Keratinocyte (primary cell): ENCODE data around the gene PRKAA1. TPM values are rescaled to one million over a fixed set of nuclear protein-coding genes. Genes with fewer than 3 reads are reported as not detected.
A peak's percentile ranks its signal among the peaks of the same experiment; 100 is the strongest.
"Not testable (repeated sequence)": the region's sequence is repeated elsewhere in the genome, so short reads cannot be mapped to it uniquely, and the experiment has no call there.

ENCODE experiments used
- DNase-seq: peaks from one replicate; pipeline ENCODE4 v3.0.0-alpha.2; 2011; ENCODE audit warnings: low read depth, missing footprints, low spot score
- FAIRE-seq: peaks from 2 replicates; lab custom pipeline; 2011; peaks lifted over from hg19 to GRCh38; lab: Jason Lieb, UNC
- H2AFZ ChIP-seq: 2 replicates; pipeline ENCODE4 v1.6.0; 2012; ENCODE audit warnings: low read length, control low read depth, inconsistent platforms; ENCODE audit not compliant: control insufficient read depth
- H3K27ac ChIP-seq: 2 replicates; pipeline ENCODE4 v1.5.1; 2011; ENCODE audit warnings: low read length; ENCODE audit not compliant: control insufficient read depth, insufficient read depth
- H3K27me3 ChIP-seq: 3 replicates; pipeline ENCODE4 v1.6.0; 2011; ENCODE audit warnings: low read length; ENCODE audit not compliant: control insufficient read depth, insufficient read depth; ENCODE audit errors: extremely low read depth
- H3K36me3 ChIP-seq, 2 experiments: 2 replicates in 1 of 2; 3 replicates in 1 of 2; pipeline ENCODE4 v1.5.1; 2011; ENCODE audit warnings: low read length in 2 of 2, mild to moderate bottlenecking in 1 of 2; ENCODE audit not compliant: control insufficient read depth in 2 of 2, insufficient read depth in 2 of 2; ENCODE audit errors: extremely low read depth in 1 of 2
- H3K4me1 ChIP-seq: 3 replicates; pipeline ENCODE4 v1.5.1; 2011; ENCODE audit warnings: low read length; ENCODE audit not compliant: control insufficient read depth, insufficient read depth; ENCODE audit errors: extremely low read depth
- H3K4me2 ChIP-seq: 3 replicates; pipeline ENCODE4 v1.6.0; 2011; ENCODE audit warnings: low read depth, low read length; ENCODE audit not compliant: control insufficient read depth, insufficient read depth; ENCODE audit errors: extremely low read depth
- H3K4me3 ChIP-seq, 3 experiments: fragments of 200-600 bp in 1 of 3; sonication (generic) in 1 of 3; 2 replicates in 2 of 3; 3 replicates in 1 of 3; pipeline ENCODE4 v1.5.1; 2011 to 2016; ENCODE audit warnings: low read length in 3 of 3, mild to moderate bottlenecking in 3 of 3, control low read depth in 2 of 3, inconsistent platforms in 1 of 3, low read depth in 1 of 3, mixed read lengths in 1 of 3, mixed run types in 1 of 3, moderate library complexity in 1 of 3; ENCODE audit not compliant: control insufficient read depth in 2 of 3, insufficient read depth in 2 of 3; ENCODE audit errors: extremely low read depth in 1 of 3
- H3K79me2 ChIP-seq: 2 replicates; pipeline ENCODE4 v1.6.0; 2012; ENCODE audit warnings: low read length; ENCODE audit not compliant: control insufficient read depth, insufficient read depth
- H3K9ac ChIP-seq: 3 replicates; pipeline ENCODE4 v1.6.0; 2011; ENCODE audit warnings: low read length; ENCODE audit not compliant: control insufficient read depth, insufficient read depth; ENCODE audit errors: extremely low read depth
- H3K9me1 ChIP-seq: 3 replicates; pipeline ENCODE4 v1.6.0; 2011; ENCODE audit warnings: low read length; ENCODE audit not compliant: control insufficient read depth, insufficient read depth; ENCODE audit errors: extremely low read depth
- H3K9me3 ChIP-seq: 2 replicates; pipeline ENCODE4 v1.5.1; 2012; ENCODE audit warnings: low read depth, low read length; ENCODE audit not compliant: control insufficient read depth
- H4K20me1 ChIP-seq: 3 replicates; pipeline ENCODE4 v1.6.0; 2011; ENCODE audit warnings: low read length; ENCODE audit not compliant: control insufficient read depth, insufficient read depth; ENCODE audit errors: extremely low read depth
- CTCF ChIP-seq, 3 experiments: IDR thresholded peaks in 1 of 3; conservative IDR thresholded peaks in 1 of 3; optimal IDR thresholded peaks in 1 of 3; 2 replicates in 2 of 3; 3 replicates in 1 of 3; pipeline versions ENCODE3 to v1.5.1; 2011; ENCODE audit warnings: low read length in 3 of 3, mild to moderate bottlenecking in 3 of 3, moderate library complexity in 2 of 3, control low read depth in 1 of 3, inconsistent platforms in 1 of 3; ENCODE audit not compliant: insufficient read depth in 2 of 3; ENCODE audit errors: extremely low read depth in 1 of 3
- EZH2 ChIP-seq: IDR thresholded peaks from one replicate; pipeline ENCODE4 v1.6.1; 2012; ENCODE audit warnings: inconsistent platforms, mild to moderate bottlenecking, low read length, moderate library complexity
- dilution Hi-C: fragments of 300-500 bp; cut with MboI; formaldehyde crosslinking; loops from one replicate; pipeline ENCODE4 v1.7.0; 2020; ENCODE audit warnings: low sequenced_read_pairs; ENCODE audit not compliant: extremely low pct_ligation_motif_present
- polyA plus RNA-seq, 5 experiments: library from polyadenylated mRNA; depleted of rRNA in 3 of 5; stranded (reverse) in 3 of 5; stranded (forward) in 1 of 5; unstranded in 1 of 5; fragments of >200 nt; gene quantifications; 1 replicate in 1 of 5; 2 replicates in 3 of 5; 3 replicates in 1 of 5; pipeline versions ENCODE4 v1.2.1 to v1.2.3, GENCODE V29; 2011 to 2012; ENCODE audit warnings: missing spikeins in 2 of 5, low read depth in 1 of 5, low replicate concordance in 1 of 5

PRKAA1 gene
- polyA plus RNA-seq, 1 donor (not counting 4 experiments of a cell fraction or from before 2014, with no cell fraction given) = 59.3 TPM

- peak overlapping the region; percentile 87 for H3K4me2 ChIP-seq
- no peaks in the 10 kb centered on the region for H3K27me3 ChIP-seq
- peak overlapping the region; percentile 88 for H3K9ac ChIP-seq
- TF ChIP-seq EZH2 = no peak
- no peak for TF ChIP-seq CTCF (optimal IDR thresholded peaks at IDR 0.05 in 1 of 3, IDR thresholded peaks at IDR 0.05 in 1 of 3, conservative IDR thresholded peaks at IDR 0.05 in 1 of 3; ENCODE audit: extremely low read depth in 1 of 3, insufficient read depth in 2 of 3, low read length in 3 of 3)
- H3K36me3 ChIP-seq = peaks cover 0 to 2% of the 10 kb centered on the region in 2 experiments
- H3K79me2 ChIP-seq = peaks cover 51% of the 10 kb centered on the region
- peak overlapping the region; percentile 88 to 95 (median 91) for H3K4me3 ChIP-seq
- no peaks in the 10 kb centered on the region for H4K20me1 ChIP-seq
- peaks cover 14% of the 10 kb centered on the region for H3K4me1 ChIP-seq
- H2AFZ ChIP-seq = peak overlapping the region; percentile 97
- H3K9me3 ChIP-seq = no peaks in the 10 kb centered on the region
- dilution Hi-C loops = no loop called here
- H3K9me1 ChIP-seq = no peaks in the 10 kb centered on the region
- no peak for DNase-seq
- FAIRE-seq = no peak
- peak overlapping the region; percentile 76 for H3K27ac ChIP-seq
Measured at GRCh38 chr5:40797273-40798011, 732 bp downstream of the PRKAA1 start.

- H3K4me1 ChIP-seq = peaks cover 15% of the 10 kb centered on the region
- peak overlapping the region; percentile 88 to 95 (median 91) for H3K4me3 ChIP-seq
- H3K9me1 ChIP-seq = no peaks in the 10 kb centered on the region
- DNase-seq = no peak
- H3K36me3 ChIP-seq = peaks cover 0 to 2% of the 10 kb centered on the region in 2 experiments
- H3K4me2 ChIP-seq = peak overlapping the region; percentile 87
- H2AFZ ChIP-seq = no peak overlapping the region
- H4K20me1 ChIP-seq = peaks cover 1% of the 10 kb centered on the region
- dilution Hi-C loops = no loop called here
- no peaks in the 10 kb centered on the region for H3K9me3 ChIP-seq
- peaks cover 61% of the 10 kb centered on the region for H3K79me2 ChIP-seq
- H3K9ac ChIP-seq = no peak overlapping the region
- H3K27me3 ChIP-seq = no peaks in the 10 kb centered on the region
- TF ChIP-seq EZH2 = no peak
- TF ChIP-seq CTCF (optimal IDR thresholded peaks at IDR 0.05 in 1 of 3, IDR thresholded peaks at IDR 0.05 in 1 of 3, conservative IDR thresholded peaks at IDR 0.05 in 1 of 3; ENCODE audit: extremely low read depth in 1 of 3, insufficient read depth in 2 of 3, low read length in 3 of 3) = no peak
- no peak overlapping the region for H3K27ac ChIP-seq
- FAIRE-seq = no peak
Measured at GRCh38 chr5:40796487-40796889, 1.7 kb downstream of the PRKAA1 start.

GRCh38 chr5:40794877-40795276, 3.3 kb downstream of the PRKAA1 start:
- DNase-seq = not testable (repeated sequence)

More at GRCh38 chr5:40794877-40795276, 3.3 kb downstream of the PRKAA1 start:
- H3K9ac ChIP-seq, H3K4me3 ChIP-seq, H3K4me2 ChIP-seq, dilution Hi-C loops, H2AFZ ChIP-seq, H3K9me3 ChIP-seq, H3K27me3 ChIP-seq, FAIRE-seq, H3K9me1 ChIP-seq, H3K36me3 ChIP-seq, H3K27ac ChIP-seq: not testable (repeated sequence)
- Histone ChIP-seq H3K4me1 (peaks cover 21% of the 10 kb centered on the region), H3K79me2 (peaks cover 77% of the 10 kb centered on the region), H4K20me1 (peaks cover 11% of the 10 kb centered on the region)
